Left lung (tissue), 10 donors: ENCODE measurements around the gene BIVM. TPM values are rescaled to one million over a fixed set of nuclear protein-coding genes. Genes with fewer than 3 reads are reported as not detected.

ENCODE experiments used
- ATAC-seq: fragments of 200-7000 bp; cut with Tn5 transposase; one replicate; pipeline ENCODE4 v1.9.1; 2020; ENCODE audit warnings: moderate library complexity
- DNase-seq, 4 donors: peaks; one replicate each; pipeline ENCODE4 v3.0.0-alpha.2; 2013 to 2020
- H3K27ac ChIP-seq, 2 donors: fragments of 200-600 bp; sonication (generic) in 1 of 2; one replicate each; pipeline versions ENCODE4 v1.5.0 to v1.8.0; 2020 to 2021
- H3K27me3 ChIP-seq, 2 donors: fragments of 200-600 bp; sonication (generic) in 1 of 2; one replicate each; pipeline versions ENCODE4 v1.5.0 to v1.8.0; 2020 to 2021
- H3K36me3 ChIP-seq, 2 donors: fragments of 200-600 bp; sonication (generic) in 1 of 2; one replicate each; pipeline versions ENCODE4 v1.5.0 to v1.8.0; 2020 to 2021
- H3K4me1 ChIP-seq, 2 donors: fragments of 200-600 bp; one replicate each; pipeline ENCODE4 v1.8.0; 2021
- H3K4me3 ChIP-seq, 2 donors: fragments of 200-600 bp; sonication (generic) in 1 of 2; one replicate each; pipeline versions ENCODE4 v1.5.0 to v1.8.0; 2020 to 2021; ENCODE audit warnings: mild to moderate bottlenecking in 1 of 2
- H3K9me3 ChIP-seq, 2 donors: fragments of 200-600 bp; sonication (generic) in 1 of 2; one replicate each; pipeline versions ENCODE4 v1.5.0 to v1.8.0; 2020 to 2021
- CTCF ChIP-seq, 2 donors: fragments of 200-600 bp; sonication (generic) in 1 of 2; IDR thresholded peaks; one replicate each; pipeline versions ENCODE4 v1.5.0 to v1.8.0; 2021; ENCODE audit warnings: antibody characterized with exemption in 2 of 2
- intact Hi-C, 2 donors: fragments of 100-400 bp; cut with DNase I; formaldehyde crosslinking; loops; one replicate each; pipeline versions ENCODE4 v1.11.2 to v1.14.2; 2022
- polyA plus RNA-seq, 6 donors: library from polyadenylated mRNA; unstranded; fragments of 120-200 nt; gene quantifications; one replicate each; pipeline ENCODE4 v1.2.1, GENCODE V29; 2013; ENCODE audit not compliant: insufficient read length in 6 of 6
- total RNA-seq, 2 donors: library from RNA; stranded (reverse); fragmentation: NEBNext Ultra II Directional; extraction: Animal tissue kit (Norgen Biotek cat#: 25700); gene quantifications; one replicate each; pipeline ENCODE4 v1.2.1, GENCODE V29; 2021
- donor health status: DM: no; HTN: yes; CAD: no.
- donor health status: DM: no; HTN: no; CAD: no.

Gene BIVM
- total and polyA plus RNA-seq, 8 donors, result 16.9 to 49.5 (median 46.6) TPM

- DNase-seq (no peak), ATAC-seq (peak; percentile 63)
- TF ChIP-seq CTCF (IDR thresholded peaks at IDR 0.05), result no peak
- Histone ChIP-seq H3K27ac (no peak overlapping the region), H3K9me3 (no peaks in the 10 kb centered on the region), H3K4me3 (no peak overlapping the region), H3K36me3 (peaks cover 0 to 30% of the 10 kb centered on the region in 2 donors), H3K4me1 (peaks cover 0 to 4% of the 10 kb centered on the region in 2 donors), H3K27me3 (no peaks in the 10 kb centered on the region)
- intact Hi-C loops, result no loop called here
These were observed 31.7 kb downstream of the BIVM start for GRCh38 chr13:102830646-102831045.

GRCh38 chr13:102836471-102836870, 37.6 kb downstream of the BIVM start:
- Histone ChIP-seq H3K4me3 (no peak overlapping the region), H3K27ac (no peak overlapping the region), H3K4me1 (no peaks in the 10 kb centered on the region), H3K27me3 (no peaks in the 10 kb centered on the region), H3K9me3 (no peaks in the 10 kb centered on the region), H3K36me3 (peaks cover 0 to 35% of the 10 kb centered on the region in 2 donors)
- no peak for DNase-seq
- intact Hi-C loops, result no loop called here
- TF ChIP-seq CTCF (IDR thresholded peaks at IDR 0.05), result no peak
- ATAC-seq, result no peak

- no peak overlapping the region for H3K27ac ChIP-seq
- no peak for TF ChIP-seq CTCF (IDR thresholded peaks at IDR 0.05)
- H3K9me3 ChIP-seq, result no peaks in the 10 kb centered on the region
- DNase-seq (no peak), ATAC-seq (no peak)
- intact Hi-C loops, result no loop called here
- H3K4me3 ChIP-seq, result no peak overlapping the region
- peaks cover 0 to 35% of the 10 kb centered on the region in 2 donors for H3K36me3 ChIP-seq
- H3K27me3 ChIP-seq, result no peaks in the 10 kb centered on the region
- H3K4me1 ChIP-seq, result no peaks in the 10 kb centered on the region
These were observed 39.4 kb downstream of the BIVM start for GRCh38 chr13:102838273-102838672.

- Histone ChIP-seq H3K27me3 (no peaks in the 10 kb centered on the region), H3K27ac (no peak overlapping the region), H3K36me3 (peaks cover 0 to 35% of the 10 kb centered on the region in 2 donors), H3K9me3 (no peaks in the 10 kb centered on the region), H3K4me3 (no peak overlapping the region), H3K4me1 (no peaks in the 10 kb centered on the region)
- intact Hi-C loops, result no loop called here
- DNase-seq (no peak), ATAC-seq (no peak)
- no peak for TF ChIP-seq CTCF (IDR thresholded peaks at IDR 0.05)
These were observed 40.1 kb downstream of the BIVM start for GRCh38 chr13:102838982-102839381.

- H3K36me3 ChIP-seq, result peaks cover 0 to 33% of the 10 kb centered on the region in 2 donors
- intact Hi-C loops, result no loop called here
- DNase-seq, result no peak
- H3K27ac ChIP-seq, result no peak overlapping the region
- H3K9me3 ChIP-seq, result no peaks in the 10 kb centered on the region
- TF ChIP-seq CTCF (IDR thresholded peaks at IDR 0.05), result no peak
- ATAC-seq, result no peak
- no peaks in the 10 kb centered on the region for H3K27me3 ChIP-seq
- H3K4me1 ChIP-seq, result no peaks in the 10 kb centered on the region
- H3K4me3 ChIP-seq, result no peak overlapping the region
These were observed 40.5 kb downstream of the BIVM start for GRCh38 chr13:102839462-102839861.
